ENCODE results near the gene NCOA1.

Gene NCOA1

DNA sequence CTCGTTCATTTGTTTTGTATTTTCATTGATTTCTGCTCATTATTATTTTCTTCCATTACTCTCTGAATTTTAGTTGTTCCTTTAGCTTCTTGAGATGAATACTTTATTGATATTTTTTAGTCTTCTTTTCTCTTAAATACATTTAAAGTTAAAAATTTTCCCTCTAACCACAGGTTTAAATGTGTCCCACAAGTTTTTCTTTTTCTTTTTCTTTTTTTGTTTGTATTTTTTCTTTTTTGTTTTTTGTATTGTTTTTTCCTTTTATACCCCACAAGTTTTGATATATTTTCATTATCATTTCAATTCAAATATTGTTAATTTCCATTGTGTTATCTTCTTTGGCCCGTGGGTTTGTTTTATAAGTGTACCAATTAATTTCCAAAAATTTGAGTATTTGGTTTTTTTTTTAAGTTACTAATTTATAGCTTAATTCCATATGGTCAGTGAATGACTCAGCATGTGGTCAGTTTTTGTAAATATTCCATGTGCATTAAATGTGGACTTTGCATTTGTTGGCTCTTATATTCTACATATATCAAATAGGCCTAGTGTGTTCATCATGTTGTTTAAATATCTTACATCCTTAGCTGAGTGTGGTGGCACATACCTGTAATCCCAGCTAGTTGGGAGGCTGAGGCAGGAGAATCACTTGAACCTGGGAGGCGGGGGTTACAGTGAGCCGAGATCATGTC, 318.4 kb downstream of the NCOA1 start:
- H3K4me3 ChIP-seq (ENCODE audit: low read depth, low read length), result no peak overlapping the region
- DNase-seq (ENCODE audit: low read depth), result no peak
- TF ChIP-seq, protein P1, sequence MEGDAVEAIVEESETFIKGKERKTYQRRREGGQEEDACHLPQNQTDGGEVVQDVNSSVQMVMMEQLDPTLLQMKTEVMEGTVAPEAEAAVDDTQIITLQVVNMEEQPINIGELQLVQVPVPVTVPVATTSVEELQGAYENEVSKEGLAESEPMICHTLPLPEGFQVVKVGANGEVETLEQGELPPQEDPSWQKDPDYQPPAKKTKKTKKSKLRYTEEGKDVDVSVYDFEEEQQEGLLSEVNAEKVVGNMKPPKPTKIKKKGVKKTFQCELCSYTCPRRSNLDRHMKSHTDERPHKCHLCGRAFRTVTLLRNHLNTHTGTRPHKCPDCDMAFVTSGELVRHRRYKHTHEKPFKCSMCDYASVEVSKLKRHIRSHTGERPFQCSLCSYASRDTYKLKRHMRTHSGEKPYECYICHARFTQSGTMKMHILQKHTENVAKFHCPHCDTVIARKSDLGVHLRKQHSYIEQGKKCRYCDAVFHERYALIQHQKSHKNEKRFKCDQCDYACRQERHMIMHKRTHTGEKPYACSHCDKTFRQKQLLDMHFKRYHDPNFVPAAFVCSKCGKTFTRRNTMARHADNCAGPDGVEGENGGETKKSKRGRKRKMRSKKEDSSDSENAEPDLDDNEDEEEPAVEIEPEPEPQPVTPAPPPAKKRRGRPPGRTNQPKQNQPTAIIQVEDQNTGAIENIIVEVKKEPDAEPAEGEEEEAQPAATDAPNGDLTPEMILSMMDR (IDR thresholded peaks at IDR 0.05; ENCODE audit: insufficient read depth, low read depth, low read length, missing control alignments), result no peak

DNA sequence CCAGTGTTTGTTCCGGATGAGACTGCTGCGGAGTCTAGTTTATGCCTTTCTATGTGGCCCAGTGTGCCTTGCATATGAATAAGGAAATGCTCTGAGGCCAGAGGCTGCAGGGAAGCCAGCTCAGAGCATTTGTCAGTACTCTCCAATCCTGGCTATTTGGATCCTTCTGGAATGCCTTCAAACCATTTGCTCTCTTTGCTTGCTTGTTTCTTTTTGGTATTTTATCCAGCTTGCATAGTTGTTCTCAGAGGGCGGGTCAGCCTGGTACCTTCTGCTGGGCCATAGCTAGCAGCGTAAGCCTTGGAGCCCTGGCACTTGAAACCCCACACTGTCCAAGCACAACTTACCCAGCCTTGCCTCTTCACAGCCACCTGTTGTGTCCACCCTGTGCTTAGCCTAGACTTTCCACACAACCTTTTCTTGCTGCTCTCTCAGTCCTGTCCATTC, 322.7 kb downstream of the NCOA1 start:
- H3K4me3 ChIP-seq (ENCODE audit: low read depth, low read length), result no peak overlapping the region
- TF ChIP-seq, protein P1 (IDR thresholded peaks at IDR 0.05; ENCODE audit: insufficient read depth, low read depth, low read length, missing control alignments), result no peak
- DNase-seq (ENCODE audit: low read depth), result no peak

DNA sequence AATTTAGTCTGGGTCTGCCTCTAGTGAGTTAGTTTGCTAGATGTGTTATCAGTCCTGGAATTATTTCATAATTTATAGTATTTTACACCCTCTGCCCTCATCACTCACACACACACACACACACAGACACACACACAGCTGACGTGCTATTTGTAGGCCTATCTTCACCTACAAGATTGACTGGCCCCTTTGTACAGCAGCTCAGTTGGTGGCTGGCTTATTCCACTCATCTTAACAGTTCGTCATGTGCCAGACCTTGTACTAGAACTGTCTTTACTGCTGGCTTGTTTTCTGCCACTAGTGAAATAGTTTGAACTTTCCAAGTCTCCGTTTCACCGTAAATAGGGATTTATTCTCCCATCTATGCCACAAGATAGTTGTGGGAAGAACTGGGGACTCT, 323.5 kb downstream of the NCOA1 start:
- H3K4me3 ChIP-seq (ENCODE audit: low read depth, low read length), result no peak overlapping the region
- DNase-seq (ENCODE audit: low read depth), result no peak
- TF ChIP-seq, protein P1 (IDR thresholded peaks at IDR 0.05; ENCODE audit: insufficient read depth, low read depth, low read length, missing control alignments), result no peak

DNA sequence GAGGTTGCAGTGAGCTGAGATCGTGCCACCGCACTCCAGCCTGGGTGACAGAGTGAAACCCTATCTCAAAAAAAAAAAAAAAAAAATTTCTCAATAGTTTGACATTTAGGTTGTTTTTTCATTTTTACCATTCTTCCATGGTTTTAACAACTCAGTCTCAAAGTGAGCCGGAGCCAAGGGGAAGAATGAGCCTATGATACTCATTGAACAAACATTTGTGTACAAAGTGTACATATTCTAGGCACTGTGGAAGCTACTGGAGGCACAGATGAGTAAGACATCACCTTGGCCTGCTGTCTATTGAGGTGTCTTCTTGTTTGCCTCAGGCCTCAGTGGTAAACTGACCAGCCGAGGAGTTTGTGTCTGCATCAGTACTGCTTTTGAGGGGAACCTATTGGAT, 324.1 kb downstream of the NCOA1 start:
- no peak overlapping the region for H3K4me3 ChIP-seq (ENCODE audit: low read depth, low read length)
- TF ChIP-seq, protein P1 (IDR thresholded peaks at IDR 0.05; ENCODE audit: insufficient read depth, low read depth, low read length, missing control alignments), result no peak
- no peak for DNase-seq (ENCODE audit: low read depth)

DNA sequence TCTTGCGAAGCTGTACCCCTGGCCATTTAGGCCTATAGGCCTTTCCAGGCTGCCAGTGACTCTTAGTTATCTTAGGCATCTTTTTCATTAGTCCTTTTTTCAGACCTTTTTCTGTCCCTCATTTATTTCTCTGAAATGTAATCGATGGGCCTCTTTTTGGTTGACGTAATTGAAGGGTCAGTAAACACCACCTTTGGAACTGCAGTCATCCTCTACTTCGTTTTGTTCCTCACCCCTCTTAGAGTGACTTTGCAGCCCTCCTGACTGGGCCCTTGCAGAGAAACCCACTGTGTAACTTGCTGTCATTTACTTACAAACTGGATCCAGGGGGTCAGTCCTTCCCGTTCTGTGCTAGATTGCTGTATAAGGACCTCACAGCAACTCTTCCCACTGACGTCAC, 325.4 kb downstream of the NCOA1 start:
- H3K4me3 ChIP-seq (ENCODE audit: low read depth, low read length), result no peak overlapping the region
- TF ChIP-seq, protein P1 (IDR thresholded peaks at IDR 0.05; ENCODE audit: insufficient read depth, low read depth, low read length, missing control alignments), result no peak
- DNase-seq (ENCODE audit: low read depth), result no peak

DNA sequence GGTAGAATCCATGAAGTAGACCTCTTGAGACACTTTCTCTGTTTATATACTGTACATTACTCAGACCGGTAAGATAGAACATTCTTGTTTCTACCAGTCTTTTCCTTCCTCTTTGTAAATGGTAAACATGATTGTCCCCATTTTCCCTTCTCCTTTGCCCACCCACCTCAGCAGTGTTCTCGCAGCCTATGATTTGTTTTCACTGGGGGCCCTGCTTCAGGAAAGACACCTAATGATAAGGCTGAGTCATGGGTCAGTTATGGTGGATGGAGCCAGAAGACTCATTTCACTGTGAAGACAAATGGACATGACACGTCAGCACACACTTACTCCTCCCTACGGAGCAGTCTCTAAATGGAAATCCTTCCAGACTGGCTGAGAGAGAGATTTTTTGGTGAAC, 325.8 kb downstream of the NCOA1 start:
- no peak for DNase-seq (ENCODE audit: low read depth)
- H3K4me3 ChIP-seq (ENCODE audit: low read depth, low read length), result no peak overlapping the region
- TF ChIP-seq, protein P1 (IDR thresholded peaks at IDR 0.05; ENCODE audit: insufficient read depth, low read depth, low read length, missing control alignments), result no peak

DNA sequence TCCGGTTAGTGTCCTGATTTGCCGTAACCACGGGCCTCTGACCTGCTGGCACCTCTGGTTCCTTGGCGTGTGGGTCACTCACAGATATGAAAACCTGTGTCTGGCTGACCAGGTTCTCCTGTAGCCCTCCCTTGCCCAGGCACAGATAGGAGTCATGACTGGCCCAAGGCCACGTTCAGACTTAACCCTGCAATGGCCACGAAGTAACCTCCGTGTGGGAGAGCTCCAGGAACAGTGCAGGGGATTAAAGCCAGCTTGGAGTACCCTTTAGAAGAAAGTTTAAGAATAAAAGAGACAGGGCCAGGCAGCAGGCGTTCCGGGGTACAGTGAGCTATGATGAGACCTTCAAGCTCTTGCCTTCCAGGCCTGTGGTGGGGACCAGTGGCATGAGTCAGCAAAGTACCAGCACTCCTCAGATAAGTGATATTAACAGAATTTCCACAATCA, 327.7 kb downstream of the NCOA1 start:
- TF ChIP-seq, protein P1 (IDR thresholded peaks at IDR 0.05; ENCODE audit: insufficient read depth, low read depth, low read length, missing control alignments), result no peak
- DNase-seq (ENCODE audit: low read depth), result no peak
- no peak overlapping the region for H3K4me3 ChIP-seq (ENCODE audit: low read depth, low read length)

All from GM12865 (cell line).